K562 (cell line): ENCODE measurements around the gene PDE3A. TPM values are rescaled to one million over a fixed set of nuclear protein-coding genes. Genes with fewer than 3 reads are reported as not detected.

Experiments used
- ATAC-seq: fragments of 200-7000 bp; cut with Tn5 transposase; 3 replicates; pipeline ENCODE4 v1.9.1; 2020; ENCODE audit warnings: moderate library complexity
- BruUV-seq: library from RNA; stranded (reverse); fragments of 400-500 nt; replicated peaks from 2 replicates; lab custom pipeline; 2021; lab: Mats Ljungman, UMichigan
- CTCF ChIA-PET: fragments of 300-600 bp; formaldehyde crosslinking; extraction: SDS; loops from one replicate; lab custom pipeline; 2021; ENCODE audit warnings: low intra/inter-chr PET ratio; lab: Yijun Ruan, JAX
- POLR2A ChIA-PET: fragments of 300-600, 350-650 bp; sonication (Branson Sonifier 250); formaldehyde crosslinking; extraction: SDS; loops from one replicate; lab custom pipeline; 2021; ENCODE audit warnings: antibody characterized with exemption, inconsistent platforms; lab: Yijun Ruan, JAX
- DNase-seq, 4 experiments: peaks; one replicate each; pipeline versions ENCODE4 v3.0.0 to v3.0.0-alpha.2; 2011 to 2018; ENCODE audit warnings: low spot score in 3 of 4, mixed read lengths in 3 of 4; ENCODE audit errors: extremely low read depth in 1 of 4
- FAIRE-seq: peaks from 2 replicates; lab custom pipeline; 2011; peaks lifted over from hg19 to GRCh38; lab: Jason Lieb, UNC
- H2AFZ ChIP-seq: 2 replicates; pipeline ENCODE4 v1.6.0; 2011; ENCODE audit warnings: low read depth, low read length, control low read depth, inconsistent platforms
- H3K27ac ChIP-seq: fragments of 200-600 bp; 3 replicates; pipeline ENCODE4 v1.8.0; 2011; ENCODE audit warnings: low read depth, mild to moderate bottlenecking, control low read depth, inconsistent platforms, low read length, moderate library complexity, mixed read lengths; ENCODE audit errors: extremely low read depth
- H3K27me3 ChIP-seq, 2 experiments: fragments of 300-600 bp in 1 of 2; 2 replicates in 1 of 2; 3 replicates in 1 of 2; pipeline versions ENCODE4 v1.6.0 to v1.8.0; 2011; ENCODE audit warnings: inconsistent platforms in 2 of 2, low read length in 2 of 2, mild to moderate bottlenecking in 1 of 2, mixed read lengths in 1 of 2, moderate library complexity in 1 of 2; ENCODE audit not compliant: control insufficient read depth in 2 of 2, insufficient read depth in 2 of 2
- H3K36me3 ChIP-seq: fragments of 300-600 bp; 3 replicates; pipeline ENCODE4 v1.8.0; 2011; ENCODE audit warnings: mild to moderate bottlenecking, low read length, inconsistent platforms; ENCODE audit not compliant: control insufficient read depth, insufficient read depth
- H3K4me1 ChIP-seq, 2 experiments: fragments of 200-600 bp in 1 of 2; replicated peaks in 1 of 2; 2 replicates in 1 of 2; 3 replicates in 1 of 2; pipeline versions ENCODE4 v1.5.1 to v1.8.0; 2011; ENCODE audit warnings: inconsistent platforms in 2 of 2, low read length in 2 of 2, mild to moderate bottlenecking in 1 of 2, mixed read lengths in 1 of 2, moderate library complexity in 1 of 2; ENCODE audit not compliant: control insufficient read depth in 2 of 2, insufficient read depth in 2 of 2
- H3K4me2 ChIP-seq: 2 replicates; pipeline ENCODE4 v1.6.1; 2011; ENCODE audit warnings: low read length, control low read depth, inconsistent platforms, mixed read lengths; ENCODE audit not compliant: insufficient read depth
- H3K4me3 ChIP-seq: fragments of 200-600 bp; sonication (generic), shearing (Covaris generic); 2 replicates; pipeline ENCODE4 v1.5.1; 2016; ENCODE audit warnings: control low read depth, inconsistent platforms
- H3K79me2 ChIP-seq: fragments of 200-600 bp; 3 replicates; pipeline ENCODE4 v1.8.0; 2011; ENCODE audit warnings: low read length, inconsistent platforms; ENCODE audit not compliant: control insufficient read depth, insufficient read depth
- H3K9ac ChIP-seq, 2 experiments: 2 replicates each; pipeline versions ENCODE4 v1.6.0 to v1.6.1; 2011; ENCODE audit warnings: low read depth in 2 of 2, low read length in 2 of 2, control low read depth in 1 of 2, inconsistent platforms in 1 of 2, mild to moderate bottlenecking in 1 of 2, mixed read lengths in 1 of 2; ENCODE audit not compliant: insufficient read depth in 1 of 2
- H3K9me1 ChIP-seq: one replicate; pipeline ENCODE4 v1.6.0; 2011; ENCODE audit warnings: inconsistent platforms, mild to moderate bottlenecking, low read length, moderate library complexity; ENCODE audit not compliant: control insufficient read depth, insufficient read depth
- H3K9me3 ChIP-seq: replicated peaks from 2 replicates; pipeline ENCODE4 v1.5.1; 2011; ENCODE audit warnings: low read depth, low read length, inconsistent platforms; ENCODE audit not compliant: control insufficient read depth, insufficient read depth
- H4K20me1 ChIP-seq: replicated peaks from 2 replicates; pipeline ENCODE4 v1.6.1; 2011; ENCODE audit warnings: low read length, inconsistent platforms, mixed read lengths; ENCODE audit not compliant: control insufficient read depth, insufficient read depth
- EGR1 ChIP-seq: fragments of 450-650 bp; conservative IDR thresholded peaks from 2 replicates; pipeline ENCODE4 v1.6.1; 2017; ENCODE audit warnings: mild to moderate bottlenecking
- EWSR1 ChIP-seq: fragments of 450-650 bp; IDR thresholded peaks from 2 replicates; pipeline ENCODE4 v1.6.1; 2018; ENCODE audit warnings: borderline replicate concordance, mild to moderate bottlenecking, low read depth, moderate library complexity; ENCODE audit not compliant: partially characterized antibody
- FOXJ2 ChIP-seq: fragments of 200-800 bp; sonication (Bioruptor generic); IDR thresholded peaks from 2 replicates; pipeline ENCODE4 v1.6.1; 2016; ENCODE audit warnings: missing genetic modification characterization, missing compliant biosample characterization
- HDAC1 ChIP-seq, 2 experiments: fragments of 450-650 bp; IDR thresholded peaks; 2 replicates each; pipeline ENCODE4 v1.6.1; 2016 to 2017; ENCODE audit warnings: inconsistent platforms in 1 of 2, mild to moderate bottlenecking in 1 of 2, moderate library complexity in 1 of 2
- MTF1 ChIP-seq: fragments of 250-450 bp; sonication (Bioruptor Pico); IDR thresholded peaks from 2 replicates; pipeline ENCODE4 v1.9.0; 2021; ENCODE audit warnings: moderate library complexity, mild to moderate bottlenecking, inconsistent platforms, borderline replicate concordance
- PCBP2 ChIP-seq: fragments of 200-400 bp; formaldehyde crosslinking; IDR thresholded peaks from 2 replicates; pipeline ENCODE4 v1.6.1; 2018; ENCODE audit warnings: low read length, low read depth, mild to moderate bottlenecking, moderate library complexity; ENCODE audit not compliant: poor library complexity, severe bottlenecking
- POLR2H ChIP-seq: IDR thresholded peaks from 2 replicates; pipeline ENCODE4 v1.6.1; 2016; ENCODE audit warnings: missing genetic modification characterization, low read depth, mild to moderate bottlenecking, control low read depth, missing compliant biosample characterization, moderate library complexity
- PREB ChIP-seq: sonication (generic); formaldehyde crosslinking; IDR thresholded peaks from 2 replicates; pipeline ENCODE4 v1.8.1; 2023; ENCODE audit warnings: mild to moderate bottlenecking, missing genetic modification reagents
- TAL1 ChIP-seq: fragments of 450-650 bp; IDR thresholded peaks from 2 replicates; pipeline ENCODE4 v1.6.1; 2016; ENCODE audit warnings: mild to moderate bottlenecking
- TFAP4 ChIP-seq: sonication (generic); formaldehyde crosslinking; IDR thresholded peaks from 2 replicates; pipeline ENCODE4 v1.8.0; 2022; ENCODE audit warnings: missing genetic modification reagents, mild to moderate bottlenecking, moderate library complexity, borderline replicate concordance
- XRCC5 ChIP-seq: fragments of 200-400 bp; formaldehyde crosslinking; IDR thresholded peaks from 2 replicates; pipeline ENCODE4 v1.6.1; 2017; ENCODE audit warnings: low read depth, mild to moderate bottlenecking, low read length
- ZKSCAN8 ChIP-seq: fragments of 200-800 bp; sonication (Bioruptor generic); IDR thresholded peaks from 2 replicates; pipeline ENCODE4 v1.6.1; 2016; ENCODE audit warnings: missing genetic modification characterization, missing compliant biosample characterization
- WGBS: fragments of 100-300 bp; shearing (Covaris generic); methylation state at CpG from one replicate; pipeline ENCODE4 v1.1.6; 2016; ENCODE audit warnings: low coverage, mixed read lengths; ENCODE audit not compliant: insufficient coverage; ENCODE audit errors: missing lambda C conversion rate; 5-methylcytosine and 5-hydroxymethylcytosine counted together
- in situ Hi-C: fragments of 300-500 bp; cut with MboI; formaldehyde crosslinking; loops from 4 replicates; pipeline ENCODE4 v1.15.0; 2018; ENCODE audit warnings: inconsistent platforms, mixed read lengths
- intact Hi-C: fragments of 100-400 bp; cut with micrococcal nuclease; formaldehyde crosslinking; loops from 2 replicates; pipeline ENCODE4 v1.14.2; 2022
- polyA plus RNA-seq, 8 experiments: library from polyadenylated mRNA; depleted of rRNA in 4 of 8; stranded (reverse) in 5 of 8; unstranded in 3 of 8; fragments of >200 nt; fragmentation: Nextera tagmentation in 2 of 8; fragmentation: Illumina TruSeq in 1 of 8; extraction: Ambion mirVana in 2 of 8; extraction: Trizol in 1 of 8; gene quantifications; 2 replicates each; pipeline versions ENCODE4 v1.2.1 to v1.2.3, GENCODE V29; 2011 to 2014; ENCODE audit warnings: inconsistent platforms in 1 of 8, missing spikeins in 1 of 8
- total RNA-seq, 7 experiments: library from RNA; depleted of rRNA in 6 of 7; stranded (reverse); fragments of >200 nt in 6 of 7; fragmentation: Illumina TruSeq in 2 of 7; extraction: Trizol in 2 of 7; gene quantifications; 2 replicates each; pipeline versions ENCODE4 v1.2.1 to v1.2.3, GENCODE V29; 2011 to 2021; ENCODE audit warnings: low replicate concordance in 1 of 7

Gene PDE3A
- total and polyA plus RNA-seq, 9 of the 15 experiments (the other 6 are each of a cell fraction or from before 2014, with no cell fraction given): 0.02 TPM; not detected in 8

- Histone ChIP-seq H3K9ac (no peak overlapping the region), H3K36me3 (no peaks in the 10 kb centered on the region), H2AFZ (no peak overlapping the region), H3K9me1 (no peaks in the 10 kb centered on the region), H3K4me2 (no peak overlapping the region), H3K4me3 (no peak overlapping the region), H3K27ac (no peak overlapping the region), H3K79me2 (no peaks in the 10 kb centered on the region), H3K9me3 (no peaks in the 10 kb centered on the region), H4K20me1 (no peaks in the 10 kb centered on the region), H3K27me3 (no peaks in the 10 kb centered on the region), H3K4me1 (no peaks in the 10 kb centered on the region)
- intact Hi-C loops: no loop called here
- no peak for TF ChIP-seq PCBP2
- no peak for TF ChIP-seq FOXJ2 (tag)
- no peak for TF ChIP-seq TAL1
- no peak for TF ChIP-seq EGR1
- TF ChIP-seq PREB (CRISPR knock-in tag): no peak
- no peak for TF ChIP-seq MTF1 (CRISPR knock-in tag)
- no peak for TF ChIP-seq EWSR1
- no peak for TF ChIP-seq XRCC5
- TF ChIP-seq TFAP4 (CRISPR knock-in tag): no peak
- TF ChIP-seq ZKSCAN8 (CRISPR knock-in tag): no peak
- TF ChIP-seq POLR2H (tag): no peak
- no peak for TF ChIP-seq HDAC1 (IDR thresholded peaks at IDR 0.05)
- in situ Hi-C loops: no loop called here
- ChIA-PET POLR2A (no interaction called here), CTCF (no interaction called here)
- FAIRE-seq (no peak), ATAC-seq (no peak), DNase-seq (no peak)
- 0% methylated on average over 4 of the region's 5 CpGs for WGBS
- BruUV-seq: no TSS peak
Observed at GRCh38 chr12:20370866-20371519, 2.7 kb downstream of the PDE3A start.
